Mucosa of descending colon (tissue), 3 donors: ENCODE measurements around the gene CXCR1. TPM values are rescaled to one million over a fixed set of nuclear protein-coding genes. Genes with fewer than 3 reads are reported as not detected.

Experiments
- ATAC-seq: fragments of 200-7000 bp; cut with Tn5 transposase; one replicate; pipeline ENCODE4 v1.9.1; 2020; ENCODE audit warnings: mild to moderate bottlenecking, moderate library complexity
- DNase-seq, 3 donors: peaks; one replicate each; pipeline ENCODE4 v3.0.0-alpha.2; 2020
- H3K36me3 ChIP-seq: fragments of 200-600 bp; one replicate; pipeline ENCODE4 v1.8.0; 2021; ENCODE audit warnings: low read depth, mild to moderate bottlenecking
- H3K4me1 ChIP-seq: fragments of 200-600 bp; one replicate; pipeline ENCODE4 v1.8.0; 2021; ENCODE audit warnings: low read depth, mild to moderate bottlenecking
- H3K4me3 ChIP-seq: fragments of 200-600 bp; one replicate; pipeline ENCODE4 v1.8.0; 2021; ENCODE audit warnings: mild to moderate bottlenecking
- H3K9me3 ChIP-seq: fragments of 200-600 bp; one replicate; pipeline ENCODE4 v1.8.0; 2021; ENCODE audit warnings: mild to moderate bottlenecking
- intact Hi-C, 2 donors: fragments of 100-400 bp; cut with DNase I in 1 of 2; cut with micrococcal nuclease in 1 of 2; formaldehyde crosslinking; loops; one replicate each; pipeline versions ENCODE4 v1.11.0 to v1.11.1; 2022; cut with DNase I, micrococcal nuclease
- long read RNA-seq, 2 donors: library from polyadenylated mRNA; unstranded; transcript quantifications; one replicate each; pipeline ENCODE4 v2.0.0, GENCODE V29; 2019 to 2021
- total RNA-seq, 3 donors: library from RNA; stranded (reverse); fragmentation: NEBNext Ultra II Directional in 2 of 3; extraction: Animal tissue kit (Norgen Biotek cat#: 25700) in 2 of 3; gene quantifications; one replicate each; pipeline versions ENCODE4 v1.2.1 to v1.2.4, GENCODE V29; 2021 to 2023
- TF ChIP-seq, protein P1 (sequence below): fragments of 200-600 bp; IDR thresholded peaks from one replicate; pipeline ENCODE4 v1.8.0; 2022; ENCODE audit warnings: antibody characterized with exemption, mild to moderate bottlenecking
- donor health status: DM: no; HTN: no; CAD: no; lungs with moderate emphysema.
- donor health status: DM: no; HTN: no; CAD: no.
- donor health status: DM: no; HTN: yes; CAD: no.

Gene CXCR1
- under 1 TPM in 2 of 3 donors, not detected in 1; 0.13 to 0.27 TPM for total RNA-seq
- long read RNA-seq, donor 1: 0 reads
- long read RNA-seq, donor 2: 0 reads

DNA sequence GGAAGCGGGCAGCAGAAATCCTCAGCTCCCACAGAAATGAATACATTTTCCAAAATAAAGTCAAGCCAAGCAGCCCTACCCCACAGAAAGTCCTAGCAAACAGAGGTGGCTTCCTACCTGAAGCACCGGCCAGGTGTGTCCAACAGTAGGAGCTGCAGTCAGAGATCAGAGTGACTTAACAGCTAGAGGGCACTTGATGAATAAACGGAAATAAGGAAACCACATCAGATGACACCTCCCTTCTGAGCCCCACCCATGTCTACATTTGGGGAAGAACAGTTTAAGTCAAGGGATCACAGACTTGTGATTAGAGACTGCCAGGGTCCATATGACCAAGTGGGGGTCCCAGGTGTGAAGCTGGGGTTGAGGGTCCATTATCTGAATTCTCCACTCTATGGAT, at the start of gene CXCR1:
CXCR1 (minus strand) TSS at position 172 of the 400 bp plus-strand sequence. CDS start 1,751 bp downstream, outside the sequence.
- no peaks in the 10 kb centered on the region for H3K4me1 ChIP-seq
- TF ChIP-seq, protein P1, sequence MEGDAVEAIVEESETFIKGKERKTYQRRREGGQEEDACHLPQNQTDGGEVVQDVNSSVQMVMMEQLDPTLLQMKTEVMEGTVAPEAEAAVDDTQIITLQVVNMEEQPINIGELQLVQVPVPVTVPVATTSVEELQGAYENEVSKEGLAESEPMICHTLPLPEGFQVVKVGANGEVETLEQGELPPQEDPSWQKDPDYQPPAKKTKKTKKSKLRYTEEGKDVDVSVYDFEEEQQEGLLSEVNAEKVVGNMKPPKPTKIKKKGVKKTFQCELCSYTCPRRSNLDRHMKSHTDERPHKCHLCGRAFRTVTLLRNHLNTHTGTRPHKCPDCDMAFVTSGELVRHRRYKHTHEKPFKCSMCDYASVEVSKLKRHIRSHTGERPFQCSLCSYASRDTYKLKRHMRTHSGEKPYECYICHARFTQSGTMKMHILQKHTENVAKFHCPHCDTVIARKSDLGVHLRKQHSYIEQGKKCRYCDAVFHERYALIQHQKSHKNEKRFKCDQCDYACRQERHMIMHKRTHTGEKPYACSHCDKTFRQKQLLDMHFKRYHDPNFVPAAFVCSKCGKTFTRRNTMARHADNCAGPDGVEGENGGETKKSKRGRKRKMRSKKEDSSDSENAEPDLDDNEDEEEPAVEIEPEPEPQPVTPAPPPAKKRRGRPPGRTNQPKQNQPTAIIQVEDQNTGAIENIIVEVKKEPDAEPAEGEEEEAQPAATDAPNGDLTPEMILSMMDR: no peak
- intact Hi-C loops: no loop called here
- H3K4me3 ChIP-seq: no peak within 1 kb of the TSS
- no peaks in the 10 kb centered on the region for H3K9me3 ChIP-seq
- ATAC-seq (peak; percentile 67), DNase-seq (no peak)
- H3K36me3 ChIP-seq: no peaks in the 10 kb centered on the region

DNA sequence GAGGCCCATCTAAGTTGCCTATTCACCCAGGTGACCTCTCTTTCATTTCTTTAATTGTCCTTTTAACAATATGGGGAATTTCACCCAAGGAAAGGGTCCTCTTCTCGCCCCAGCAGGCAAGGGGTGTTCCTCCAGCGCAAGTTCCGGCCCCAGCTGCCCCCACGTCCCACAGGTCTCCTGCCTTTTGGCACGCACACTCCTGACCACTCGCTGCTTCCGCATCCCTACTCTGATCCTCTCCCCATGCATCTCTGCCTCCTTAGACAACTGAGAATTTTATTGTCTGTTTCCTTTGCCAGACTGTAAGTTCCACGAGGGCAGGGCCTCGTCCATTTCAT, 49.5 kb upstream of the CXCR1 start:
- DNase-seq: peak; percentile 32 to 71 (median 48)
- Histone ChIP-seq H3K4me1 (peaks cover 37% of the 10 kb centered on the region), H3K4me3 (peak overlapping the region; percentile 93), H3K36me3 (no peaks in the 10 kb centered on the region), H3K9me3 (no peaks in the 10 kb centered on the region)
- no peak for ATAC-seq
- TF ChIP-seq, protein P1: no peak
- intact Hi-C loops: no loop called here

DNA sequence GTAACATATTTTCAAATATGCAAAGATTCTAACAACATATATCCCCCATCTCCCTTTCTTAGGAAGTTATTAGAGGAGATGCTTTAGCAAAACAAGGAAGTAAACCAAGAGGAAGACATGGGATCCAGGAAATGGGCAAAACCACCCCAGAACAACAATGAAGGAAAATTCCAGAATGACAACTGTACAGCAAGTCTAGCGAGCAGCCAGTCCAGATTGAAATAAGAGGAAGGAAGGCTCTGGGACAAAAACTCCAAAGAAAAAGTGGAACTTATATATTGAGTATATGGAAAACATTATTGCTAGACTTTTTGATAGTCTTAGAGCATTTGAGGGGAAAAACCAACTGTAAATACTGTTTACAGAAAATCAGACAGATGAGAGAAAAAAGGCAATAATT, 47.4 kb upstream of the CXCR1 start:
- DNase-seq: no peak
- H3K4me1 ChIP-seq: peaks cover 17% of the 10 kb centered on the region
- no peaks in the 10 kb centered on the region for H3K9me3 ChIP-seq
- intact Hi-C loops: no loop called here
- ATAC-seq: no peak
- TF ChIP-seq, protein P1: no peak
- H3K4me3 ChIP-seq: no peak overlapping the region
- no peaks in the 10 kb centered on the region for H3K36me3 ChIP-seq

DNA sequence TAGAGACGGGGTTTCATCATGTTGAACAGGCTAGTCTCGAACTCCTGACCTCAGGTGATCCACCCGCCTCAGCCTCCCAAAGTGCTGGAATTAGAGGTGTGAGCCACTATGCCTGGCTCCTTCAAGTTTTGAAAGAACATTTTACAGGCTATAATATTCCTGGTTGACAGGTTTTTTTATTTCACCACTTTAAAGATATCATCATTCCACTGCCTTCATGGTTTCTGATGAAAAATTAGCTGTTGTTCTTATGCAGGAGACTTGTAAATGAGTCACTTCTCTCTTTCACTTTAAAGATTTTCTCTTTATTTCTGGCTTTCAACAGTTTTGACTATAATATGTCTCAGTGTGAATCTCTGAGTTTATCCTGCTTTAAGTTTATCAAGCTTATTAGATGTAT, 42.3 kb upstream of the CXCR1 start:
- TF ChIP-seq, protein P1: no peak
- ATAC-seq (no peak), DNase-seq (no peak)
- Histone ChIP-seq H3K4me1 (no peaks in the 10 kb centered on the region), H3K36me3 (no peaks in the 10 kb centered on the region), H3K9me3 (no peaks in the 10 kb centered on the region), H3K4me3 (no peak overlapping the region)
- intact Hi-C loops: no loop called here

DNA sequence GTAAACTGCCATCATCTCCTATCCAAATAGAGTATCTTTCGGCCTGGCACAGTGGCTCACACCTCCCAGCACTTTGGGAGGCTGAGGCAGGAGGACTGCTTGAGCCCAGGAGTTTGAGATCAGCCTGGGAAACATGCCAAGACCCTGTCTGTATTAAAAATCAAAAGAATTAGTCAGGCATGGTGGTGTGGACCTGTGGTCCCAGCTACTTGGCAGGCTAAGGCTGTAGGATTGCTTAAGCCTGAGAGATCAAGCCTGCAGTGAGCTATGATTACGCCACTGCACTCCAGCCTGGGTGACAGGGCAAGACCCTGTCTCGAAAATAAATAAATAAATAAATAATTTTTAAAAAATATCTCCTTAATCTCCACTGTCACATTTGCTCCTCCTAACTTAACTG, 35.5 kb upstream of the CXCR1 start:
- intact Hi-C loops: no loop called here
- TF ChIP-seq, protein P1: no peak

DNA sequence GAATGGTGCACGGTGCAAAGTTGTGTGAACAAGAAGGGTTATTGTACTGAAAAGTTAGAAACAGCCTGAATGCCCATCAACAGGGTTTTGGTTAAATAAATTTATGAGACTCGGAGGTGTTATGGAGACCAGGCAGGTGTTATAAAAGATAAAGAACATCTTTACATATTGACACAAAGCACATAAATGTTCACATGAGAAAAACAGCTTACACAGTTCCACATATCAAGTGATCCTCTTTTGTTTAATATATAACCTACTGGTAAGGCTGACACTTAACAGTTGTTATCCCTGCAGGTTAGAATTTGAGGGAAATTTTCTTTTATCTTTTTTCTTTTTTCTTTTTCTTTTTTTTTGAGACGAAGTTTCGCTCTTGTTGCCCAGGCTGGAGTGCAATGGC, 30.2 kb upstream of the CXCR1 start:
- no peak for DNase-seq
- intact Hi-C loops: no loop called here

More for the DNA sequence above, 35.5 kb upstream of the CXCR1 start:
- H3K36me3 ChIP-seq: no peaks in the 10 kb centered on the region
- no peaks in the 10 kb centered on the region for H3K9me3 ChIP-seq
- no peak overlapping the region for H3K4me3 ChIP-seq
- DNase-seq (no peak), ATAC-seq (no peak)
- H3K4me1 ChIP-seq: peaks cover 2% of the 10 kb centered on the region

More for the DNA sequence above, 30.2 kb upstream of the CXCR1 start:
- TF ChIP-seq, protein P1: no peak
- peak; percentile 71 for ATAC-seq
- H3K4me3 ChIP-seq: no peak overlapping the region
- H3K36me3 ChIP-seq: no peaks in the 10 kb centered on the region
- H3K9me3 ChIP-seq: no peaks in the 10 kb centered on the region
- peaks cover 7% of the 10 kb centered on the region for H3K4me1 ChIP-seq
